Effector CD8-positive, alpha-beta T cell (primary cell): ENCODE data around the gene RECQL5.
"Not testable (repeated sequence)": the region's sequence is repeated elsewhere in the genome, so short reads cannot be mapped to it uniquely, and the experiment has no call there.

Experiments used
- DNase-seq: peaks from one replicate; lab custom pipeline; 2025; lab: John Stamatoyannopoulos, UW

RECQL5 gene

GRCh38 chr17:75647921-75648320 lies 19.0 kb downstream of the RECQL5 start:
- no peak for DNase-seq

- no peak for DNase-seq
Observed at GRCh38 chr17:75647061-75647460, 19.9 kb downstream of the RECQL5 start.

DNA sequence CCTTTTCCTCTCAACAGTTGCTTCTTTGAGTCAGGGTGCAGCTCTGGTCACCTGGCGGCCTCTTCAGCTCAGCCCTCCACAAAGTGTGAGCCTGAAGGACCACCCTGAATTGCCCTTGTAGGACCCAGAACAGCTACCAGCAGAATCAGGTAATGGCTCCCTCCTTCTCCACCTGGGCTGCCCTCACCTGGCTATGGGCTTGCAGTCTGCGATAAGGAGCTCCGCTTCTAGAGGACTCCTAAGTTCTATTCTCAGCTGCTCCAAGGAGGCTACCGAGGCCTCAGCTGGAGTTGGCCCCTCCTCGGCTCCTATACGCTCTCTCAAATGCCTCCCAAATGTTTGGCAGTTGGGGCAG lies 20.3 kb downstream of the RECQL5 start:
- no peak for DNase-seq

DNA sequence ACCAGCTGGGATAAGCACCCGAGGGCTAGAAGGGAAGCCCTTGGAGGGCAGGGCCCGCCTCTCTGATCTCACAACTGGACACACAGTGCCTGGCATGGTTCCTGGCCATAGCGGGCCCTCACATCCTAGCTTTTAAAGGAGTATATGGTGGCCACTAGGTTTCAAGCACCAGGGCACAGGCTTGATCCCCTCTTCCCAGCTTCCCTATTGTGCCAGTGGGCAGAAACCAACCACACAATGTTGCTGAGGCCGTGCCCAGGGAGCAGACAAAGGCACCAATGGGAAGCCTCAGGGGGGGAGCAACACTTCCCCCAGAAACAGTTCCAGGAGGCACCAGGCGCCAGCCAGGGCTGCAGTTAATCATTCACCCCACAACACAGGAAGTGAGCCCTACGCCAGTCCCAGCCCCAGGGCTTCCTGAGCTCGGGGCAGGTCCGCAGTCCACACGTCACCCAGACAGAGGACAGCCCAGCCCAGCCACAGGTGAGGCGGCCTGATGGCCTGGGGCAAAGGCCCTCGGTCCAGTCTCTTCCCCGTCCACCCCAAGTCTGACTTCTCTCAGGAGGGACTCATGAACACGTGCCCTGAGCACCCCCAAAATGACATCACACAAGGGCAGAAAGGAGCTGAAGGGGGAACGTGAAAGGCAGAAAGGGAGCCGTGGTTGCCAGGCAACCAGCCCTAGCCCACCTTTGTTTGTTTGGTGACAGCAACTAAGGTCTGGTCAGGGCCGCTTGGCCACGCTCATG lies 20.9 kb downstream of the RECQL5 start:
- DNase-seq: no peak

DNA sequence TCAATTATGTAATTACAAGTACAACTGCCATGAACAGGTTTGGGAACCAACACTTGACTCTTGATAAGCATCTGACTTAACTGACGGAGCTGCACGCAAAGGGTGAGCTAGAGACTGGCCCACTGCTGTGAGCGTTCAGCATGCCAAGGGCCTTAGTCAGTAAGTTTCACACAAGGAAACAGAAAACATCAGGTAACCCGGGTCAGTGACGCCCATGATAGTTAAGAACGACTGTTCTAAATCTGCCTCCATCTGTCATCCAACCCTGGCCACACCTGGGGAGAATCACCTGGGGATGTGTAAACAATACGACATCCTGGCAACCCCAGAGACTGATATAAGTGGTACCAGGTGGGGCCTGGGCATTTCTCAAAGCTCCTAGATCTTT lies 21.5 kb downstream of the RECQL5 start:
- no peak for DNase-seq

GRCh38 chr17:75643643-75644017 lies 23.3 kb downstream of the RECQL5 start:
- DNase-seq: no peak

- no peak for DNase-seq
Observed at GRCh38 chr17:75642784-75643642, 23.9 kb downstream of the RECQL5 start.

DNA sequence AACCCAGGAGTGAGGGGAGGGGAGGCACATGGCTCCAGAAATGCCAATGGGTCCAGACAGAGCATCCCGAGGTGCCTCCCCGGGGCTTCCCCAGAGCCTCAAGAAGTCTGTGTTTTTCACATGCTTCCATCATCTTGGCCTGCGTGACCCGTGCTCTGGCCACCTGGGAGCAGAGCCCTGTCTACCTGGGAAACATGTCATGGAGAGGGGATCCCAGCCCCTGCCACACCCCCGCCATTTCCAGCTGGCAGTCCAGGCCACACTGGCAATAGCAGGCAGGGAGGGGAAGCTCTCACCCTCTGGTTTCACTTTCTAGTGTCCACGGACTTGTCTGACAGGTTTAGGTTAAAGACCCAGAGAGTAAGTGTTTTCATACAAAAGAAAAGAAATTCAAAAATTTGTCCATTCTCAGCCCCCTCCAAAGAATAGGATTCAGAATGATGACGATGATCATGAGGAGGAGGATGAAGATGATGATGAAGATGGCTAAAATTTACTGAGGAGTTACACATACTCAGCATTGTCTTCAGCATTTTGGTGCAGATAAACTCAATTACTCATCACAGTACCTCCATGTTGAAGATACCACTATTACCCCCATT lies 24.7 kb downstream of the RECQL5 start:
- no peak for DNase-seq

- no peak for DNase-seq
Observed at GRCh38 chr17:75641343-75641742, 25.6 kb downstream of the RECQL5 start.

GRCh38 chr17:75640556-75641119 lies 26.3 kb downstream of the RECQL5 start:
- no peak for DNase-seq

DNA sequence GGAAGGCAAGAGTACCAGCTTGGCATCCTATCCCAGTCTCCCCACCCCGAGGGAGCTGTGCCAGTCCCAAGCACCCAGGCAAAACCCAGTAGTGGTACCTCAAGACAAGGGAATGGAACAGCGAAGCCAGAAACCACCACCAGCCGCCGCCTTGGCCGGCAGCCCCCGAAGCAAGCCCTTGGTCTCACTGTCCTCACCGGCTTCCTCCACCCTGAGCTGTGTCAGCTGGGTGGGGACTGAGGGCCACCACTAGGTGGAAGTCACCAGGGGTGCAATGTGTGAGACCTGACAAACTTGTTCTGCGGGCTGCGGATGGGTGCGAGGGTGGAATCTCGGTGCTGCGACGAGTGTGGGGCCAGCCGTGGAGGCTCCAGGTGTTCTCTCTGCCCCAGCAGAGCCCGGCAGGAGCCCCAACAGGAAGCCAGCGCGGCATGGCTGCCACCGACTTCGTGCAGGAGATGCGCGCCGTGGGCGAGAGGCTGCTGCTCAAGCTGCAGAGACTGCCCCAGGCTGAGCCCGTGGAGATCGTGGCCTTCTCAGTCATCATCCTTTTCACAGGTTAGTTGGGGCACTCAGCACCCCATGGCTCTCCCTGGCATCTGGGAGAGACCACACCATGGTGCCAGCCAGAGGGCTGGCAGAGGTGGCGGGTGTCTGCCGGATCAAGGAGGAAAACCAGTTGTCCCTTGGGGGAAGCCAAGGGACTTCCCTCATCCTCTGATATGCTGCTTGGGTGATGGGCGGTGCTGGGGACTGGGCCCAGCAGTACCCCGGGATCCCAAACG lies 27.0 kb downstream of the RECQL5 start:
- no peak for DNase-seq

- DNase-seq: no peak
Observed at GRCh38 chr17:75639327-75639726, 27.6 kb downstream of the RECQL5 start.

DNA sequence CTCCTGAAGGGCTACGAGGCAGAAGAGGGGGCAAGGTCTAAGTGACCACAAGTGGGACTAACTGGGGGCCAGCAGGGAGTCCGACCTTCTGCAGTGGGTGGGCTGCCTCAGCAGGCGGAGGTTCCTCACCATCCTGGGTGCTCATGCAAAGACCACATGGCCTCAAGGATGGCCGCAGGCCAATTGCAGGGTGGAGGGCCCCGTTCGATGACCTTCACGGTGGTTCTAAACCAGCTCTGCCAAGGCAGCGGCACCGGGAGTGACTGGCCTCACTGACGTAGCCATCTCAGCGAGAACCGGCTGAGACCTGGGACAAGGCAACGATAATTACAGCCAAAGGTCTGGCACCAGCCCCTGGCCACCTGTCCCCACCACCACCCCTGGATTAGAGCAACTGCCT lies 28.1 kb downstream of the RECQL5 start:
- no peak for DNase-seq

- DNase-seq: not testable (repeated sequence)
Observed at GRCh38 chr17:75638039-75638438, 28.9 kb downstream of the RECQL5 start.

- DNase-seq: no peak
Observed at GRCh38 chr17:75637551-75637950, 29.4 kb downstream of the RECQL5 start.

GRCh38 chr17:75637143-75637538 lies 29.8 kb downstream of the RECQL5 start:
- DNase-seq: no peak

GRCh38 chr17:75636381-75637142 lies 30.4 kb downstream of the RECQL5 start:
- no peak for DNase-seq

GRCh38 chr17:75635610-75636202 lies 31.2 kb downstream of the RECQL5 start:
- no peak for DNase-seq

DNA sequence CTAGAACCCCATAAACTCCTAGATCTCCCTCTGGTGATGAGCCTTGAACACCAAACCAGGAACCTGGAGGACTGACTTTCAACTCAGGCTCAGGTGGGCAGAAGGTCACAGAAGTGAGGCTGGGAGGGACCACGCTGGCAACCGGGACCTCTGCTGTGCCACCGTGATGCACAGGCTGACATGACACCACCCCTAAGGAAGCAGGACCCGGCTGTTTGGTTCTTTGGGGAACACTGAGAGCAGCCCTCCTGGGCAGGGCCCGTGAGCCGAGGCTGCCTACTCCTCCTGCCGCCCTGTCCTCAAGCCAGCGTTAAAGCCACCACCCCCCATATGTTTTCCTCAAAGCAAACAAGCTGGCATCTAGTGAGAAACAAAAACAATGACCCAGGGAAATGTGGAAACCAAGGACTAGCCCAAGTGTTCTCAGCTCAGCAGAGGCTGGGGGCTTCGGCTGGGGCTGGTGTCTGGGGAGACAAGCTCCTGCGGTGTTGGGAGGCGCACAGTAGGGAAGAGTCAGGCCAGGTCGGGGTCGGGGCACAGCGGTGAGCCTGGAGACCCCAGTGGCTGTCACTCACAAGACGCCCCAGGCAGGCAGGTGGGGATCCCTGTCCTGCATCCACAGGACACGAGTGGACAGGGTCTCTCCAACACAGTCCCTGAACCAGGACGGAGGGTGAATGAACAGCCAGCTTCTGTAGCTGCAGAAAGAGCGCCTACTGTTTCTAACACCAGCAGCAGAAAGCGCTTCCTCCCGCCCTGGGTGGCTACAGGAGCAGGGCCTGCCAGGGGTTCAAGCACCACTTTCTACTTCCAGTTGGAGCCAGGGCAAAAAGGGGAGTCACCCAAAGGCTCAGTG lies 32.0 kb downstream of the RECQL5 start:
- no peak for DNase-seq

DNA sequence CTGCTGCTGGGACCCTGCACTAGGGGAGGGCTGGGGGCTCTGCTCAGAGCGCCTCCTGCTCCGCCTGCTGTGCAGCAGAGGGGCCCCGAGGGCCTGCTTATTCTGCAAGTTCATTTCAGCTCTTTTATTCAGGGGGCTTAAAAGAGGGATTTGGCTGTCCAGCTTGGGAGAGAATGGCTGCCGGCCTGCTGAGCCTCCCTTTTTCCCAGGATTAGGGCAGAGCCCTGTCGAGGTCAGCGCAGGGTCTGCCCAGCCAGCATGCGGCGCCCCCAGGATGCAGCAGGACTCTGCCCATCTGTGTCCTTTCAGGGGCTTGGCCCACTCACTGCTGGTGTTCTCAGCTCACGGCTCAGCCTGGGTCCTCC lies 32.6 kb downstream of the RECQL5 start:
- no peak for DNase-seq
